ENCODE results near the gene NAA16. TPM values are rescaled to one million over a fixed set of nuclear protein-coding genes. Genes with fewer than 3 reads are reported as not detected.

The NAA16 gene
- total and polyA plus RNA-seq, 2 of the 4 experiments (the other 2 are of a cell fraction): 6.6 to 8.8 TPM

DNA sequence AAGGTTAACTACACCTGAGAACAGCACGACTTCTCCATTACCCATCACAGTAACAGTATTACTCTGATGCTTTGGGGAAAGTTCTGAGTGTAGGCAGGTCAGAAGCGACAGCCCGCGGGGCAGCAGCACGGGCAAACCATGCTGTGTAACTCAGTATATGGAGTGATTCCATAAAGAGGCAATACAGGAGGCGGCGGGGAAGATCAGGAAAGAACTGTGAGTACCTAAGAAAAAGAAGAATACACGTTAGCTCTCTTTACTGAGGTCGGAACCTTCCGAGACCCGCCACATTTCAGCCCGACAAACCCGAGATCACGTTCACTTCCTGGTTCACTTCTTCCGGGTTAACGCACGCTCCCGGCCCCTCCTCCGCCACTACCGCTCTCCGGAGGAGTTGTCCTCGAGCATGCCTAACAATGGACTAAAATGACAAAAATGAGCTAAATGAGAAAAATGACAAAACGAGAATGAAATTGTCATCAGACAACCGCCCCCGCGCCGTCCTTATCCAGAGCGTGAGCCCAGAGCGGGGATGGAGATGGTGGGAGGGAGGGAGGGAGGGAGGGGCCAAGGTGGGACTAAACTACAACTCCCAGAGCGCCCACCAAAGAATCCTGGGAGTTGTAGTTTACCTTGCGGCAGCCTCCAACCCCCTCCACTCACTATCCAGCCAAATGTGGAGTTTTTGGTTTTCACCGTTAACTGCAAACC is 47.7 kb upstream of the NAA16 start, which contains the start of gene MTRF1:
MTRF1 (minus strand) TSS at position 316 of the 711 bp plus-strand sequence. CDS start 2,669 bp downstream, outside the sequence.
- Histone ChIP-seq H3K4me2 (ENCODE audit: low read depth, low read length) (peak within 1 kb of the TSS; percentile 98), H4K5ac (ENCODE audit: low read depth, low read length) (peak within 1 kb of the TSS; percentile 100), H3K9me3 (ENCODE audit: control insufficient read depth, insufficient read depth, low read length) (peaks cover 5% of the 10 kb centered on the region), H3K18ac (ENCODE audit: low read depth, low read length) (peak within 1 kb of the TSS; percentile 100), H3K27me3 (ENCODE audit: control insufficient read depth, insufficient read depth, low read length) (no peaks in the 10 kb centered on the region), H3K36me3 (ENCODE audit: control insufficient read depth, insufficient read depth, low read length) (peaks cover 7% of the 10 kb centered on the region), H3K79me1 (ENCODE audit: low read depth in 1 of 2, low read length in 2 of 2) (peaks cover 9 to 10% of the 10 kb centered on the region in 2 experiments), H4K20me1 (ENCODE audit: insufficient read depth, low read length) (no peaks in the 10 kb centered on the region), H4K8ac (ENCODE audit: low read depth in 2 of 2, low read length in 2 of 2) (peak within 1 kb of the TSS; percentile 98 to 100), H3K27ac (ENCODE audit: insufficient read depth, low read length) (peak within 1 kb of the TSS; percentile 100), H2AFZ (replicated peaks; ENCODE audit: low read length, poor library complexity) (peak within 1 kb of the TSS; percentile 94), H3K9ac (ENCODE audit: low read depth, low read length) (peak within 1 kb of the TSS; percentile 100), H2BK20ac (ENCODE audit: low read depth, low read length) (peak within 1 kb of the TSS; percentile 96), H3K4ac (ENCODE audit: low read depth, low read length) (peak within 1 kb of the TSS; percentile 100), H3K4me1 (ENCODE audit: control insufficient read depth, insufficient read depth, low read length) (peaks cover 2% of the 10 kb centered on the region), H2AK5ac (ENCODE audit: low read depth, low read length) (peak within 1 kb of the TSS; percentile 65; the same call in 1 of the 2 replicates), H2BK120ac (ENCODE audit: low read depth, low read length) (peak within 1 kb of the TSS; percentile 100), H3K23ac (ENCODE audit: low read depth, low read length) (peak within 1 kb of the TSS; percentile 99), H4K91ac (ENCODE audit: insufficient read depth, low read depth, low read length) (peak within 1 kb of the TSS; percentile 100), H3K4me3 (ENCODE audit: insufficient read depth, low read depth, low read length) (peak within 1 kb of the TSS; percentile 100), H3K9me1 (ENCODE audit: insufficient read depth, low read length) (peaks cover 3% of the 10 kb centered on the region; the same call in 1 of the 2 replicates), H3K14ac (replicated peaks; ENCODE audit: low read depth, low read length) (peak within 1 kb of the TSS; percentile 100), H2AK9ac (replicated peaks; ENCODE audit: low read depth, low read length, poor library complexity) (peak within 1 kb of the TSS; percentile 58), H3K56ac (ENCODE audit: extremely low read depth, insufficient read depth, low read length) (peak within 1 kb of the TSS; percentile 98), H2BK15ac (ENCODE audit: low read depth, low read length) (peak within 1 kb of the TSS; percentile 96; the same call in 2 of the 3 replicates), H2BK5ac (ENCODE audit: low read depth, low read length, poor library complexity, severe bottlenecking) (peak within 1 kb of the TSS; percentile 100)
- BruUV-seq (replicated peaks): no TSS peak
- DNase-seq (peak; percentile 69), ATAC-seq (ENCODE audit: low read depth) (peak; percentile 99)
- dilution Hi-C loops (cut with HindIII; ENCODE audit: low sequenced_read_pairs, unreplicated experiment): no loop called here
- intact Hi-C loops (cut with micrococcal nuclease): no loop called here
- ChIA-PET CTCF (interaction anchor here (0.5 kb wide), 1 partner anchor 301 kb away, joined by 3 read pairs; no protein-coding TSS in a partner anchor), POLR2A (ENCODE audit: unreplicated experiment) (no interaction called here)
- in situ Hi-C loops (cut with MboI; ENCODE audit: low sequenced_read_pairs): no loop called here
- 0% methylated on average over 5 of the region's 32 CpGs; no CpG with 5 or more reads in 1 of the 2 experiments for WGBS, 2 experiments (ENCODE audit: extremely low coverage in 2 of 2, insufficient read length in 1 of 2)
- TF ChIP-seq FOS (IDR thresholded peaks at IDR 0.05; ENCODE audit: low read depth, low read length): no peak
- no peak for TF ChIP-seq NFE2L2 (IDR thresholded peaks at IDR 0.05; ENCODE audit: low read depth, low read length)
- peak; percentile 83; the same call in 1 of the 2 replicates for TF ChIP-seq MAZ (IDR thresholded peaks at IDR 0.05; ENCODE audit: borderline replicate concordance, low read depth, low read length)
- TF ChIP-seq, protein P1, sequence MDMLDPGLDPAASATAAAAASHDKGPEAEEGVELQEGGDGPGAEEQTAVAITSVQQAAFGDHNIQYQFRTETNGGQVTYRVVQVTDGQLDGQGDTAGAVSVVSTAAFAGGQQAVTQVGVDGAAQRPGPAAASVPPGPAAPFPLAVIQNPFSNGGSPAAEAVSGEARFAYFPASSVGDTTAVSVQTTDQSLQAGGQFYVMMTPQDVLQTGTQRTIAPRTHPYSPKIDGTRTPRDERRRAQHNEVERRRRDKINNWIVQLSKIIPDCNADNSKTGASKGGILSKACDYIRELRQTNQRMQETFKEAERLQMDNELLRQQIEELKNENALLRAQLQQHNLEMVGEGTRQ (IDR thresholded peaks at IDR 0.05; ENCODE audit: low read depth, low read length): no peak
- TF ChIP-seq CEBPB (IDR thresholded peaks at IDR 0.05; ENCODE audit: low read depth, low read length): no peak
- no peak for TF ChIP-seq RCOR1 (IDR thresholded peaks at IDR 0.05; ENCODE audit: insufficient replicate concordance, low read length)
- peak; percentile 3; the same call in 1 of the 2 replicates for TF ChIP-seq RAD21 (IDR thresholded peaks at IDR 0.05; ENCODE audit: low read length)
- TF ChIP-seq MXI1 (IDR thresholded peaks at IDR 0.05; ENCODE audit: borderline replicate concordance, low read depth, low read length): peak; percentile 74; the same call in 1 of the 2 replicates
- no peak; the same call in 1 of the 2 replicates for TF ChIP-seq POLR2A (IDR thresholded peaks at IDR 0.05; ENCODE audit: low read depth, low read length)
- TF ChIP-seq, protein P2, sequence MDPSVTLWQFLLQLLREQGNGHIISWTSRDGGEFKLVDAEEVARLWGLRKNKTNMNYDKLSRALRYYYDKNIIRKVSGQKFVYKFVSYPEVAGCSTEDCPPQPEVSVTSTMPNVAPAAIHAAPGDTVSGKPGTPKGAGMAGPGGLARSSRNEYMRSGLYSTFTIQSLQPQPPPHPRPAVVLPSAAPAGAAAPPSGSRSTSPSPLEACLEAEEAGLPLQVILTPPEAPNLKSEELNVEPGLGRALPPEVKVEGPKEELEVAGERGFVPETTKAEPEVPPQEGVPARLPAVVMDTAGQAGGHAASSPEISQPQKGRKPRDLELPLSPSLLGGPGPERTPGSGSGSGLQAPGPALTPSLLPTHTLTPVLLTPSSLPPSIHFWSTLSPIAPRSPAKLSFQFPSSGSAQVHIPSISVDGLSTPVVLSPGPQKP (IDR thresholded peaks at IDR 0.05; ENCODE audit: borderline replicate concordance, low read depth, low read length): no peak
- no peak for TF ChIP-seq RFX5 (IDR thresholded peaks at IDR 0.05; ENCODE audit: low read depth, low read length)
- TF ChIP-seq CHD1 (IDR thresholded peaks at IDR 0.05; ENCODE audit: low read depth, low read length): no peak
- no peak for TF ChIP-seq MAFK (IDR thresholded peaks at IDR 0.05; ENCODE audit: low read depth, low read length)
- no peak for TF ChIP-seq SMC3 (IDR thresholded peaks at IDR 0.05; ENCODE audit: low read depth, low read length)
- peak; percentile 87 for TF ChIP-seq BHLHE40 (IDR thresholded peaks at IDR 0.05; ENCODE audit: low read depth, low read length)

Measured in IMR-90 (cell line).